K562 (cell line): ENCODE data around the gene MDK. TPM values are rescaled to one million over a fixed set of nuclear protein-coding genes. Genes with fewer than 3 reads are reported as not detected.
A peak's percentile ranks its signal among the peaks of the same experiment; 100 is the strongest.

ENCODE experiments used
- BRF1 ChIP-seq: IDR thresholded peaks from 3 replicates; pipeline ENCODE4 v1.6.1; 2011; ENCODE audit warnings: borderline replicate concordance, mild to moderate bottlenecking; ENCODE audit not compliant: insufficient read length; ENCODE audit errors: extremely low read depth
- EWSR1 ChIP-seq: fragments of 450-650 bp; IDR thresholded peaks from 2 replicates; pipeline ENCODE4 v1.6.1; 2018; ENCODE audit warnings: borderline replicate concordance, mild to moderate bottlenecking, low read depth, moderate library complexity; ENCODE audit not compliant: partially characterized antibody
- FIP1L1 ChIP-seq: fragments of 200-400 bp; formaldehyde crosslinking; IDR thresholded peaks from 2 replicates; pipeline ENCODE4 v1.6.1; 2018; ENCODE audit warnings: mild to moderate bottlenecking, low read depth, low read length; ENCODE audit not compliant: poor library complexity, severe bottlenecking
- GATA2 ChIP-seq: sonication (generic); formaldehyde crosslinking; IDR thresholded peaks from 2 replicates; pipeline ENCODE4 v1.4.0; 2020; ENCODE audit warnings: mild to moderate bottlenecking, missing genetic modification reagents
- MED1 ChIP-seq: sonication (generic); formaldehyde crosslinking; IDR thresholded peaks from 2 replicates; pipeline ENCODE4 v1.8.1; 2023; ENCODE audit warnings: missing genetic modification reagents, borderline replicate concordance
- NFATC3 ChIP-seq: fragments of 450-650 bp; IDR thresholded peaks from 2 replicates; pipeline ENCODE4 v1.6.1; 2017; ENCODE audit warnings: mild to moderate bottlenecking
- NRF1 ChIP-seq, 2 experiments: fragments of 450-650 bp; IDR thresholded peaks in 1 of 2; conservative IDR thresholded peaks in 1 of 2; 2 replicates each; pipeline ENCODE4 v1.6.1; 2014; ENCODE audit warnings: mild to moderate bottlenecking in 2 of 2
- PCBP1 ChIP-seq: fragments of 200-400 bp; formaldehyde crosslinking; IDR thresholded peaks from 2 replicates; pipeline ENCODE4 v1.6.1; 2018; ENCODE audit warnings: mild to moderate bottlenecking, low read depth, low read length; ENCODE audit not compliant: poor library complexity, severe bottlenecking
- SAFB ChIP-seq: fragments of 200-400 bp; formaldehyde crosslinking; IDR thresholded peaks from 2 replicates; pipeline ENCODE4 v1.6.1; 2017; ENCODE audit warnings: low read depth, low read length, borderline replicate concordance
- SMARCE1 ChIP-seq: fragments of 450-650 bp; IDR thresholded peaks from 2 replicates; pipeline ENCODE4 v1.7.1; 2016; ENCODE audit warnings: mild to moderate bottlenecking
- YBX1 ChIP-seq: fragments of 450-650 bp; IDR thresholded peaks from 2 replicates; pipeline ENCODE4 v1.7.1; 2016; ENCODE audit warnings: mild to moderate bottlenecking
- ZNF224 ChIP-seq: sonication (generic); formaldehyde crosslinking; IDR thresholded peaks from 2 replicates; pipeline ENCODE4 v1.8.0; 2022; ENCODE audit warnings: mild to moderate bottlenecking, missing genetic modification reagents
- polyA plus RNA-seq, 8 experiments: library from polyadenylated mRNA; depleted of rRNA in 4 of 8; stranded (reverse) in 5 of 8; unstranded in 3 of 8; fragments of >200 nt; fragmentation: Nextera tagmentation in 2 of 8; fragmentation: Illumina TruSeq in 1 of 8; extraction: Ambion mirVana in 2 of 8; extraction: Trizol in 1 of 8; gene quantifications; 2 replicates each; pipeline versions ENCODE4 v1.2.1 to v1.2.3, GENCODE V29; 2011 to 2014; ENCODE audit warnings: inconsistent platforms in 1 of 8, missing spikeins in 1 of 8
- total RNA-seq, 7 experiments: library from RNA; depleted of rRNA in 6 of 7; stranded (reverse); fragments of >200 nt in 6 of 7; fragmentation: Illumina TruSeq in 2 of 7; extraction: Trizol in 2 of 7; gene quantifications; 2 replicates each; pipeline versions ENCODE4 v1.2.1 to v1.2.3, GENCODE V29; 2011 to 2021; ENCODE audit warnings: low replicate concordance in 1 of 7
- TF ChIP-seq, protein P1 (sequence below), 2 experiments: fragments of 450-650 bp; formaldehyde crosslinking in 1 of 2; IDR thresholded peaks; 2 replicates each; pipeline versions ENCODE4 v1.4.0 to v1.6.1; 2014 to 2020; ENCODE audit warnings: mild to moderate bottlenecking in 2 of 2, borderline replicate concordance in 1 of 2, low read depth in 1 of 2
- TF ChIP-seq, protein P2 (sequence below): IDR thresholded peaks from 2 replicates; pipeline ENCODE4 v1.6.1; 2011; ENCODE audit warnings: borderline replicate concordance, low read depth, mild to moderate bottlenecking, moderate library complexity, low read length; ENCODE audit not compliant: insufficient read depth, poor library complexity, severe bottlenecking

The MDK gene
- total and polyA plus RNA-seq, 9 of the 15 experiments (the other 6 are each of a cell fraction or from before 2014, with no cell fraction given): 20.7 to 700 (median 350) TPM

DNA sequence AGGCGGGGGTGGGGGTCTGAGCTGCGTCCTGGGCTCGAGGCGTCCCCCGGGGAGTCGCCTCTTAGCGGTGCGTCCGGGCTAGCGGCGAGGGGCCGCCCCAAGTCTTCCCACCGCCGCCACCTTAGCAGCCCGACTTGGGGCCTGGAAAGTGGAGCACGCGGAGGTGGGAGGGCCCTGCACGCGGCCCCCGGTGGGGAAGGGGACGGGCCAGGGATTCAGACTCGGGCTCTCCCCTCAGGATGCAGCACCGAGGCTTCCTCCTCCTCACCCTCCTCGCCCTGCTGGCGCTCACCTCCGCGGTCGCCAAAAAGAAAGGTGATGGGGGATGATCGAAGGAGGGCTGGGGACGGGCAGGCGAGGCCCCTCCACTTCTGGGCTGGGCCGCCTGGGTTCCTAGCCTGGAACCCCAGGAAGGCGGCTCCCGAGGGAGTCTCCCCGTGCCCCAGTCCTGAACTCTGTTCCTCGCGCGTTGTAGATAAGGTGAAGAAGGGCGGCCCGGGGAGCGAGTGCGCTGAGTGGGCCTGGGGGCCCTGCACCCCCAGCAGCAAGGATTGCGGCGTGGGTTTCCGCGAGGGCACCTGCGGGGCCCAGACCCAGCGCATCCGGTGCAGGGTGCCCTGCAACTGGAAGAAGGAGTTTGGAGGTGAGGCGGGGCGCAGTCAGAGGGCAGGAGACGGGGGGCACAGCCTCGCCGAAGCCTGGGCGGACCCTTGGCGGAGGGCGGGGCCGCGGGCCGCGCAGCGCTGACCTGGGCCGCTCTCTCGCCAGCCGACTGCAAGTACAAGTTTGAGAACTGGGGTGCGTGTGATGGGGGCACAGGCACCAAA lies 563 bp downstream of the MDK start (continued):
- TF ChIP-seq ZNF224 (no peak), EWSR1 (no peak), BRF1 (no peak), NFATC3 (no peak), SMARCE1 (peak; percentile 47; the same call in 1 of the 2 replicates), PCBP1 (peak; percentile 29), SAFB (0 out of 2 replicates have a peak, but pooled peaks have one; percentile 11), MED1 (CRISPR knock-in tag) (no peak), FIP1L1 (peak; percentile 89), GATA2 (CRISPR knock-in tag) (no peak), NRF1 (conservative IDR thresholded peaks at IDR 0.05 in 1 of 2, IDR thresholded peaks at IDR 0.05 in 1 of 2) (peak; percentile 19 to 29; a peak in 1 of 4 replicates), YBX1 (no peak)
- TF ChIP-seq, protein P1, sequence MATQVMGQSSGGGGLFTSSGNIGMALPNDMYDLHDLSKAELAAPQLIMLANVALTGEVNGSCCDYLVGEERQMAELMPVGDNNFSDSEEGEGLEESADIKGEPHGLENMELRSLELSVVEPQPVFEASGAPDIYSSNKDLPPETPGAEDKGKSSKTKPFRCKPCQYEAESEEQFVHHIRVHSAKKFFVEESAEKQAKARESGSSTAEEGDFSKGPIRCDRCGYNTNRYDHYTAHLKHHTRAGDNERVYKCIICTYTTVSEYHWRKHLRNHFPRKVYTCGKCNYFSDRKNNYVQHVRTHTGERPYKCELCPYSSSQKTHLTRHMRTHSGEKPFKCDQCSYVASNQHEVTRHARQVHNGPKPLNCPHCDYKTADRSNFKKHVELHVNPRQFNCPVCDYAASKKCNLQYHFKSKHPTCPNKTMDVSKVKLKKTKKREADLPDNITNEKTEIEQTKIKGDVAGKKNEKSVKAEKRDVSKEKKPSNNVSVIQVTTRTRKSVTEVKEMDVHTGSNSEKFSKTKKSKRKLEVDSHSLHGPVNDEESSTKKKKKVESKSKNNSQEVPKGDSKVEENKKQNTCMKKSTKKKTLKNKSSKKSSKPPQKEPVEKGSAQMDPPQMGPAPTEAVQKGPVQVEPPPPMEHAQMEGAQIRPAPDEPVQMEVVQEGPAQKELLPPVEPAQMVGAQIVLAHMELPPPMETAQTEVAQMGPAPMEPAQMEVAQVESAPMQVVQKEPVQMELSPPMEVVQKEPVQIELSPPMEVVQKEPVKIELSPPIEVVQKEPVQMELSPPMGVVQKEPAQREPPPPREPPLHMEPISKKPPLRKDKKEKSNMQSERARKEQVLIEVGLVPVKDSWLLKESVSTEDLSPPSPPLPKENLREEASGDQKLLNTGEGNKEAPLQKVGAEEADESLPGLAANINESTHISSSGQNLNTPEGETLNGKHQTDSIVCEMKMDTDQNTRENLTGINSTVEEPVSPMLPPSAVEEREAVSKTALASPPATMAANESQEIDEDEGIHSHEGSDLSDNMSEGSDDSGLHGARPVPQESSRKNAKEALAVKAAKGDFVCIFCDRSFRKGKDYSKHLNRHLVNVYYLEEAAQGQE (IDR thresholded peaks at IDR 0.05; ENCODE audit: borderline replicate concordance): no peak
- TF ChIP-seq, protein P1 (CRISPR knock-in tag; IDR thresholded peaks at IDR 0.05; ENCODE audit: low read depth): 0 out of 2 replicates have a peak, but pooled peaks have one; percentile 27
- TF ChIP-seq, protein P2, sequence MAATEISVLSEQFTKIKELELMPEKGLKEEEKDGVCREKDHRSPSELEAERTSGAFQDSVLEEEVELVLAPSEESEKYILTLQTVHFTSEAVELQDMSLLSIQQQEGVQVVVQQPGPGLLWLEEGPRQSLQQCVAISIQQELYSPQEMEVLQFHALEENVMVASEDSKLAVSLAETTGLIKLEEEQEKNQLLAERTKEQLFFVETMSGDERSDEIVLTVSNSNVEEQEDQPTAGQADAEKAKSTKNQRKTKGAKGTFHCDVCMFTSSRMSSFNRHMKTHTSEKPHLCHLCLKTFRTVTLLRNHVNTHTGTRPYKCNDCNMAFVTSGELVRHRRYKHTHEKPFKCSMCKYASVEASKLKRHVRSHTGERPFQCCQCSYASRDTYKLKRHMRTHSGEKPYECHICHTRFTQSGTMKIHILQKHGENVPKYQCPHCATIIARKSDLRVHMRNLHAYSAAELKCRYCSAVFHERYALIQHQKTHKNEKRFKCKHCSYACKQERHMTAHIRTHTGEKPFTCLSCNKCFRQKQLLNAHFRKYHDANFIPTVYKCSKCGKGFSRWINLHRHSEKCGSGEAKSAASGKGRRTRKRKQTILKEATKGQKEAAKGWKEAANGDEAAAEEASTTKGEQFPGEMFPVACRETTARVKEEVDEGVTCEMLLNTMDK: no peak
